ENCODE measurements around the gene GPR85. TPM values are rescaled to one million over a fixed set of nuclear protein-coding genes. Genes with fewer than 3 reads are reported as not detected.

Gene GPR85
- total RNA-seq, 1 experiment from 2014 or later: 0.61 TPM

DNA sequence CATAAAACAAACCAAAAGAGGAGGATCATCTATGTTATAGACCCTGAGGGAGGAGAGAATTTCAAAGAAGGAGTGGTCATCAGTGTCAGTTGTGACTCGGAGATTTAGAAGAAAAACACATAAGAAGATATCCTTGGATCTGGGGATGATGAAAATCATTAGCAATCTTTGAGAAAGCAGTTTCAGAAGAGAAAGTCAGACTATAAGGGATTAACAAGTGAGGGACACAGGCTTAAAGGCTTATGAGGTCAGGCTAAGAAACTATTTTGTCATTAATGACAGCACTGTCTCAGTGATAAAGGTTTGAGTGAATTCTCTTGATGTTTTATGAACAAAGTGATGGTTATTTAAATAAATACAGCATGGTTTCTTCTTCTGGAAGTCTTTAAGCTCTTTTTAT lies 6.1 kb upstream of the GPR85 start:
- no TSS peak for BruUV-seq (replicated peaks)
- intact Hi-C loops (cut with micrococcal nuclease): no loop called here
- Mint-ChIP-seq H3K4me1 (ENCODE audit: insufficient read depth, unreplicated experiment) (no peaks in the 10 kb centered on the region), H3K27me3 (ENCODE audit: insufficient read depth, unreplicated experiment) (no peaks in the 10 kb centered on the region), H3K36me3 (ENCODE audit: insufficient read depth, unreplicated experiment) (no peaks in the 10 kb centered on the region), H3K4me3 (ENCODE audit: unreplicated experiment) (no peak overlapping the region), H3K27ac (ENCODE audit: low read depth, unreplicated experiment) (no peak overlapping the region), H3K9me3 (ENCODE audit: unreplicated experiment) (no peaks in the 10 kb centered on the region)
- ChIA-PET CTCF (no interaction called here), POLR2A (no interaction called here)
- TF ChIP-seq, protein P1, sequence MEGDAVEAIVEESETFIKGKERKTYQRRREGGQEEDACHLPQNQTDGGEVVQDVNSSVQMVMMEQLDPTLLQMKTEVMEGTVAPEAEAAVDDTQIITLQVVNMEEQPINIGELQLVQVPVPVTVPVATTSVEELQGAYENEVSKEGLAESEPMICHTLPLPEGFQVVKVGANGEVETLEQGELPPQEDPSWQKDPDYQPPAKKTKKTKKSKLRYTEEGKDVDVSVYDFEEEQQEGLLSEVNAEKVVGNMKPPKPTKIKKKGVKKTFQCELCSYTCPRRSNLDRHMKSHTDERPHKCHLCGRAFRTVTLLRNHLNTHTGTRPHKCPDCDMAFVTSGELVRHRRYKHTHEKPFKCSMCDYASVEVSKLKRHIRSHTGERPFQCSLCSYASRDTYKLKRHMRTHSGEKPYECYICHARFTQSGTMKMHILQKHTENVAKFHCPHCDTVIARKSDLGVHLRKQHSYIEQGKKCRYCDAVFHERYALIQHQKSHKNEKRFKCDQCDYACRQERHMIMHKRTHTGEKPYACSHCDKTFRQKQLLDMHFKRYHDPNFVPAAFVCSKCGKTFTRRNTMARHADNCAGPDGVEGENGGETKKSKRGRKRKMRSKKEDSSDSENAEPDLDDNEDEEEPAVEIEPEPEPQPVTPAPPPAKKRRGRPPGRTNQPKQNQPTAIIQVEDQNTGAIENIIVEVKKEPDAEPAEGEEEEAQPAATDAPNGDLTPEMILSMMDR (IDR thresholded peaks at IDR 0.05; ENCODE audit: unreplicated experiment): no peak
- no peak for DNase-seq (ENCODE audit: unreplicated experiment)

DNA sequence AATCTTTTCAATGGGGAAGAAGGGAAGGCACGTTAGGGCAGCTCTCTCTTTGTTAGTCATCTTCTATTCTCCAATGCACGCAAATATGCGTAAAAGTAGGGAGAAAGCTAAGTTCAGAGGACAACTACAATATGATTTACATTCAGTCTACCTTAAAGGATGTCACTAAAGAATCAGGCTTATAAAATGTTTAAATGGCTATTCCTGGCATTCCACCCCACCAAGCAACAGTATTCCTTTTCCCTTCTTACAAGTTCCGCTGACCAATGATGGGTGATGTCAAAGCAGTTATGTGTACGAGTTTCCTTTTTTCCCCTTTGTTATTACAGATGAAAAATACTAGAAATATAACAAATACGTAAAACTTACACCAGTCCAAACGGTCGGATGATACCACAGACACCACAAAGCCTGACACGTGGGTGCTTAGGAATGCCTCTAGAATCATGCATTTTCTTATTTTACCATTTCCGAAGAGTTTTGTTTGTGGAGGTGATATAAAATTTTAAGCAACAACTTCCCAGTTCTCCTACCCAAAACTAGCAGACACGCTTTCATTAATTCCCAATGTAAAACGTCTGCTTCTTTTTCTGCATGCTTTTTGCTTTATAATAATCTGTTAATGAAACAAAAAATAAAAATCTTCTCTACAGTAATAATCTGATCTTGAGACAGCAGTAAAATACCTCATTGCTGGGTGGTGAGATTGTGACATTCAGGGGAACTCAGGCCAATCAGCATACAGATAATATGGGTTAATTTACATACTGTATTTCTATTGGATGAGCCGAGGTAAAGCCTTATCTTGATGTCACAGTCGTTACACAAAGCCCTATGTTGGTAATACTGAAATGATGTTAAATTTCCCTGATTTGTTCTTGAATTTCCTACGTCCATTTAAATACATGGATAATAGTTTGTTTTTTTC lies 708 bp upstream of the GPR85 start:
- CTCF ChIA-PET: interaction anchor here (0.5 to 1.0 kb wide), 3 partner anchors 10 to 770 kb away, joined by 3 to 4 read pairs (median 3); no protein-coding TSS in a partner anchor
- Mint-ChIP-seq H3K9me3 (ENCODE audit: unreplicated experiment) (no peaks in the 10 kb centered on the region), H3K4me1 (ENCODE audit: insufficient read depth, unreplicated experiment) (no peaks in the 10 kb centered on the region), H3K27me3 (ENCODE audit: insufficient read depth, unreplicated experiment) (peaks cover 11% of the 10 kb centered on the region), H3K4me3 (ENCODE audit: unreplicated experiment) (peak overlapping the region; percentile 74), H3K36me3 (ENCODE audit: insufficient read depth, unreplicated experiment) (no peaks in the 10 kb centered on the region), H3K27ac (ENCODE audit: low read depth, unreplicated experiment) (no peak overlapping the region)
- TF ChIP-seq, protein P1 (IDR thresholded peaks at IDR 0.05; ENCODE audit: unreplicated experiment): no peak
- intact Hi-C loops (cut with micrococcal nuclease): no loop called here
- peak; percentile 67 for DNase-seq (ENCODE audit: unreplicated experiment)
- POLR2A ChIA-PET: interaction anchor here (0.8 to 1.4 kb wide), 2 partner anchors 26 to 74 kb away, joined by 3 to 4 read pairs; no protein-coding TSS in a partner anchor
- BruUV-seq (replicated peaks): no TSS peak

DNA sequence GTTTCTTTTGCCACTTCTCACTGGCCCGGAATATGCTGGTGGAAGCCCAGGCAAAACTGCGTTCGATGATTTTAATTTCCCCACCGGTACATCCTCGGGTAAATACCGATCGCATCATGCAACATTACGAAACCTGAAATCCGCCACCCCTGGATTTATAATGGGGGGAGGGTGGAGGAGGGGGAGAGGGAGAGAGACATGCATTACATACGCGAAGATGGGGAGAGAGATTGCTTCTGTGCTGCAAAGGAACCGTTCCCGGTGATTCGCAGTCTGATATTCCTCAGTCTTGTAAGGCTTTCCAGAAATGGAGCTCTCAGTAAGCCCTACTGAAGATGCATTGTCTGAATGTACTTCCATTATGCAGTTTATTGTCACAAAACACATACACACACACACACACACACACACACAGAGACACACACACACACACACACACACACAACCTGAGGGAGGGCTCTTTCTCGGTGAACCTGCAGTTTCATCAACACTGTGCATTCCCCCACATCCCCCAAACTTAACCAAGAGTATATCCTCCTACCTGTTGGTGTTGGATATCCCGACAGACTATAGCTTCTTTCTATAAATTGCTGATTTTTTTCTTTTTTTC lies 741 bp downstream of the GPR85 start:
- peak; percentile 30 for DNase-seq (ENCODE audit: unreplicated experiment)
- no peaks in the 10 kb centered on the region for H3K9me3 Mint-ChIP-seq (ENCODE audit: unreplicated experiment)
- POLR2A ChIA-PET: interaction anchor here (1.4 kb wide), 1 partner anchor 27 kb away, joined by 4 read pairs; no protein-coding TSS in a partner anchor
- CTCF ChIA-PET: interaction anchor here (0.7 to 1.0 kb wide), 2 partner anchors 100 to 772 kb away, joined by 3 to 4 read pairs; no protein-coding TSS in a partner anchor
- BruUV-seq (replicated peaks): no TSS peak
- no peaks in the 10 kb centered on the region for H3K4me1 Mint-ChIP-seq (ENCODE audit: insufficient read depth, unreplicated experiment)
- H3K4me3 Mint-ChIP-seq (ENCODE audit: unreplicated experiment): peak overlapping the region; percentile 74
- TF ChIP-seq, protein P1 (IDR thresholded peaks at IDR 0.05; ENCODE audit: unreplicated experiment): no peak
- intact Hi-C loops (cut with micrococcal nuclease): no loop called here
- H3K27ac Mint-ChIP-seq (ENCODE audit: low read depth, unreplicated experiment): no peak overlapping the region
- no peaks in the 10 kb centered on the region for H3K36me3 Mint-ChIP-seq (ENCODE audit: insufficient read depth, unreplicated experiment)
- peaks cover 11% of the 10 kb centered on the region for H3K27me3 Mint-ChIP-seq (ENCODE audit: insufficient read depth, unreplicated experiment)

Data from MCF 10A (cell line).